HG03039 (cell line): ENCODE data around the gene PSD4.

Experiments used
- ATAC-seq: cut with Tn5 transposase; IDR thresholded peaks from one replicate; pipeline ENCODE4 v1.9.1; 2021; ENCODE audit warnings: mild to moderate bottlenecking, moderate library complexity; ENCODE audit not compliant: unreplicated experiment

The PSD4 gene

DNA sequence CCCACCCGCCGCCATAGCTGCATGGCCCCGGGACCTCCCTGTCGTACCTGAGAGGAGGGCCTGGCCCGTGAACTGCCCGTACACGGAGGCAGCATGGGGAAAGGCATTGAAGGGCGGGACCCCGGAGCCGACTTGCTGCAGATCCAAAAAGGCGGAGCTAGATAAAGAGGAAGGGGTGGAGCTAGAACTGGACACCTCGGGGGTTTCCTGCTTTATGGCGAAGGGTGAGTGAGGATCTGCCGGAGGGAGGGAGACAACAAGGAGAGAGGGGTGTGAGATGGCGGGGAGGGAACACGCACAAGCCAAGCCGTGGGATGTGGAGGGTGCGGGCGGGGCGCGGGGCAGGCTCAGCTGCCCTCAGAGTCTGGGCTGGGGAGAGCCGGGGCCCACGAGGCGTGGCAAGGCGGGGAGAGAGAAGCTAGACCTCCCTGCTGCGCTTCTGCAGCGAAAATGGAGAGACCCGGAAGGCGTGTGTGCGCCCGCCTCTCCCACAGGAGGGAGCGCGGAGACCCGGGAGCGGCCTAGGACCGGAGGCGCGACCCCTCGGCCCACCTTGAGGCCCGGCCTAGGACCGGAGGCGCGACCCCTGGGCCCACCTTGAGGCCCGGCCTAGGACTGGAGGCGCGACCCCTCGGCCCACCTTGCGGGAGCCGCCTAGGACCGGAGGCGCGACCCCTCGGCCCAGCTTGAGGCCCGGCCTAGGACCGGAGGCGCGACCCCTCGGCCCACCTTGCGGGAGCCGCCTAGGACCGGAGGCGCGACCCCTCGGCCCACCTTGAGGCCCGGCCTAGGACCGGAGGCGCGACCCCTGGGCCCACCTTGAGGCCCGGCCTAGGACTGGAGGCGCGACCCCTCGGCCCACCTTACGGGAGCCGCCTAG, 61.8 kb downstream of the PSD4 start:
- peak; percentile 78 for ATAC-seq

GRCh38 chr2:113236367-113237159, 62.8 kb downstream of the PSD4 start:
- no peak for ATAC-seq

- ATAC-seq = no peak
These were observed 63.9 kb downstream of the PSD4 start for GRCh38 chr2:113237604-113238160.

DNA sequence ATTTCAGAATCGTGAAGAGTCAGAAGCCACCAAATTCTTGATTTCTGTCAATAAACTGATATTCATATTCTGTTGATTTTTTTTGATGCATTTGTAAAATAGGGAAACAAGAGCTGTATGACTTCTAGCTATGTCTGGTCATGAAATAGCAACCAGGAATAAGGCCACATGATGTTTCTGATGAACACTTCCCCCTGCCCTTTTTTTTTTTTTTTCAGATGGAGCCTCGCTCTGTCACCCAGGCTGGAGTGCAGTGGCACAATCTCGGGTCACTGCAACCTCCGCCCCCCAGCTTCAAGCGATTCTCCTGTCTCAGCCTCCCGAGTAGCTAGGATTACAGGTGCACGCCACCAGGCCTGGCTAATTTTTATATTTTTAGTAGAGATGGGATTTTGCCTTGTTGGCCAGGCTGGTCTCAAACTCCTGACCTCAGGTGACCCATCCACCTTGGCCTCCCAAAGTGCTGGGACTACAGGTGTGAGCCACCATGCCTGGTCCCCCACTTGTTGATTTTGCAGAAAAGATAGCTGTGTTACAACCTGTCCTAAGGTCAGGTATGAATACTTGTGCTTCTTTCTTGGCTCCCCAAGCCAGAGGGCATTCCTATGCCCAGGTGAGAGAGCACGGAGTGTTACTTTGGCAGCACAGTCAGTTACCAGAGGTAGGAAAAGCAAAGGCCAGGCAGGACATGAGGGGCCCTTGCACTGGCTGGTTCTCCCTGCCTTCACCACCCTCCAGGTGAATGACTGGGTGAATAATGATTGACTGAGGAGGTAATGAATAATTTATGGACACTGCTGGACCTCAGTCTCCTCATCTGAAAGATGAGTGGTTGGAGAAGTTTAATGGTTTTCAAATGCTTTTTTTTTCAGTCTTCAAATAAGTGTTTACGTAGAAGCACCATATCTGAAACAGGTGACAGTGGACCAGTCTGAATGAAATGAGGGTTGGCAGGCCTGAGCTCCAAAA, 65.4 kb downstream of the PSD4 start:
- no peak for ATAC-seq

- ATAC-seq = no peak
These were observed 66.6 kb downstream of the PSD4 start for GRCh38 chr2:113240150-113240914.

GRCh38 chr2:113240915-113241911, 67.4 kb downstream of the PSD4 start:
- no peak for ATAC-seq

- ATAC-seq = no peak
These were observed 68.6 kb downstream of the PSD4 start for GRCh38 chr2:113242327-113242726.

DNA sequence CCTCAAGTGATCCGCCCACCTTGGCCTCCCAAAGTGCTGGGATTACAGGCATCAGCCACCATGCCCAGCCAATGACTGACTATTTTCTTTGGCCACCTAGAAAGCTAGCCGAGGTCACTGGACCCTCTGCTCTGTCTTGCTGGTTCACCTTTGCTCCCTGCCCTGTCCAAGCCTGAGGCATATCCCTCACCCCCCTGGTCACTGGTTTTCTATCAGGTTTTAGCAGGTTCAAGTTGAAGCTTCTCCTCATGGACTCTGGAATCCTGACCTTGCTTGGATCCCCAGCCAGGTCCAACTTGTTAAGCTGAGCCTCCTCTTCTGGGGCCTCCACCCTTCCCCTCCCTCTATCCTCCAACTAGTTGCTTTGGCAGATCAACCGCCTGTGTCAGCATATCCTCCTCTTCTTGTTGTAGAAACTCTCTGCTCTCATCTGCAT, 71.5 kb downstream of the PSD4 start:
- no peak for ATAC-seq

GRCh38 chr2:113246606-113247005, 72.8 kb downstream of the PSD4 start:
- ATAC-seq = no peak

GRCh38 chr2:113248997-113249770, 75.4 kb downstream of the PSD4 start:
- ATAC-seq = no peak

GRCh38 chr2:113251118-113251517, 77.3 kb downstream of the PSD4 start:
- no peak for ATAC-seq

DNA sequence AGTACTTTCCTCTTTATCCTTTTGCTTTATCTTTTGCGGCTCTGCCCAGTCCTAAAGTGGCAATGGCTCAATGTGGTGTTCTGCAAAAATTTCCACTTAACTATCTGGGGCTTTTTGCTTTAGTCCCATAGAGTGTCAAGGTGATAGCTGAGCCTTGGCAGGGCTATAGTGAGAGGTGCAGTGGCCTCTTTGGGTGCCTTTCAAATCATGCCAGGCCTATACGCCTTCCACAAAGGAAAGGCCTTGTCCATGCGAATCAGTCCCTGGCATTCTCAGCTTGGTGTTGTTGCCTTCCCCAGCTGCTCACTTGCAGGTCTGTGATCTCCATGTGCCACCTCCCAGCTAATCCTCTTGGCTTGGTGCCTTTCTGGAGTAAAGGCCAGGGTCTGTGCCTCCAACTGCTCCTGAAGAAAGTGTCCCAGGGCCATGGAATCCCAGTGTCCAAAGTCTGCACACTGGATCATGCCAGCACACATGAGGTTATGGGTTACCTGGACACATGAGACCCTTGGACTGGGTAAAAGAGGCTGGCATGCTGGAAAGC, 78.3 kb downstream of the PSD4 start:
- no peak for ATAC-seq

DNA sequence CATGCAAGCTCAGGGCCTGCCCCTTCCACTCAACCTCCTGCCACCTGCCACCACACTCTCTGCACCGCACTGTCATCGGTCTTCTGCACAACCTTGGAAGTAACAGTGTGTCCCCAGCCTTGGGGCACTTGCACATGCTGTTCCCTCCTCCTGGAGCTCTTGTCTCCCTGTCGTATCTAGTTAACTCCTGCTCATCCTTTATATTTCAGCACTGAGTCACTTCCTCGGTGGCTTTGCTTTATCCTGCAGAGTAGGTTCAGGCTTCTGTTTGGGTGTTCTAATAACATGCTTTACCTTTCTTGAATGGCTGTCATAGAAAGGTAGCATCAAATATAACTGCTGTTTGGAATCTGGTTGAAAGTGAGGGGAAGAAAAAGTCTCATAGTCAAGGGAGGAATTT, 79.7 kb downstream of the PSD4 start:
- no peak for ATAC-seq

- no peak for ATAC-seq
These were observed 81.6 kb downstream of the PSD4 start for GRCh38 chr2:113255140-113256070.

GRCh38 chr2:113257516-113258264, 83.9 kb downstream of the PSD4 start:
- ATAC-seq = no peak
